HEK293 (cell line): ENCODE measurements around the gene PAX7.

ENCODE experiments used
- CTCF ChIP-seq: fragments of 450-650 bp; formaldehyde crosslinking; IDR thresholded peaks from 2 replicates; pipeline ENCODE4 v1.5.1; 2016; ENCODE audit warnings: missing biosample characterization, missing genetic modification characterization
- KLF7 ChIP-seq: fragments of 450-650 bp; formaldehyde crosslinking; IDR thresholded peaks from 2 replicates; pipeline ENCODE4 v1.5.1; 2016; ENCODE audit warnings: missing biosample characterization, missing genetic modification characterization, borderline replicate concordance
- REST ChIP-seq: fragments of 450-650 bp; formaldehyde crosslinking; IDR thresholded peaks from 2 replicates; pipeline ENCODE4 v1.5.1; 2016; ENCODE audit warnings: missing biosample characterization, missing genetic modification characterization
- TRIM28 ChIP-seq: IDR thresholded peaks from 2 replicates; pipeline ENCODE4 v1.6.1; 2011; ENCODE audit warnings: low read length, control low read depth, borderline replicate concordance
- ZNF776 ChIP-seq: fragments of 450-650 bp; formaldehyde crosslinking; IDR thresholded peaks from 2 replicates; pipeline ENCODE4 v1.5.0; 2017; ENCODE audit warnings: missing biosample characterization, missing genetic modification characterization, borderline replicate concordance
- TF ChIP-seq, protein P1 (sequence below): fragments of 450-650 bp; formaldehyde crosslinking; IDR thresholded peaks from 2 replicates; pipeline ENCODE4 v1.5.1; 2016; ENCODE audit warnings: missing biosample characterization, missing genetic modification characterization

- TF ChIP-seq ZNF776 (tag by site-specific recombination) (no peak), CTCF (tag by site-specific recombination) (no peak), KLF7 (tag by site-specific recombination) (no peak), REST (tag by site-specific recombination) (no peak), TRIM28 (no peak)
- TF ChIP-seq, protein P1, sequence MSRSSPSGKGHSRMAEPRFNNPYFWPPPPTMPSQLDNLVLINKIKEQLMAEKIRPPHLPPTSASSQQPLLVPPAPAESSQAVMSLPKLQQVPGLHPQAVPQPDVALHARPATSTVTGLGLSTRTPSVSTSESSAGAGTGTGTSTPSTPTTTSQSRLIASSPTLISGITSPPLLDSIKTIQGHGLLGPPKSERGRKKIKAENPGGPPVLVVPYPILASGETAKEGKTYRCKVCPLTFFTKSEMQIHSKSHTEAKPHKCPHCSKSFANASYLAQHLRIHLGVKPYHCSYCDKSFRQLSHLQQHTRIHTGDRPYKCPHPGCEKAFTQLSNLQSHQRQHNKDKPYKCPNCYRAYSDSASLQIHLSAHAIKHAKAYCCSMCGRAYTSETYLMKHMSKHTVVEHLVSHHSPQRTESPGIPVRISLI, result no peak
Observed at GRCh38 chr1:18778437-18778836, 147.8 kb downstream of the PAX7 start.
